Kidney glomerular epithelial cell (primary cell): ENCODE measurements around the gene MYL6.

ENCODE experiments used
- DNase-seq: peaks from one replicate; lab custom pipeline; 2025; lab: John Stamatoyannopoulos, UW

The MYL6 gene

DNA sequence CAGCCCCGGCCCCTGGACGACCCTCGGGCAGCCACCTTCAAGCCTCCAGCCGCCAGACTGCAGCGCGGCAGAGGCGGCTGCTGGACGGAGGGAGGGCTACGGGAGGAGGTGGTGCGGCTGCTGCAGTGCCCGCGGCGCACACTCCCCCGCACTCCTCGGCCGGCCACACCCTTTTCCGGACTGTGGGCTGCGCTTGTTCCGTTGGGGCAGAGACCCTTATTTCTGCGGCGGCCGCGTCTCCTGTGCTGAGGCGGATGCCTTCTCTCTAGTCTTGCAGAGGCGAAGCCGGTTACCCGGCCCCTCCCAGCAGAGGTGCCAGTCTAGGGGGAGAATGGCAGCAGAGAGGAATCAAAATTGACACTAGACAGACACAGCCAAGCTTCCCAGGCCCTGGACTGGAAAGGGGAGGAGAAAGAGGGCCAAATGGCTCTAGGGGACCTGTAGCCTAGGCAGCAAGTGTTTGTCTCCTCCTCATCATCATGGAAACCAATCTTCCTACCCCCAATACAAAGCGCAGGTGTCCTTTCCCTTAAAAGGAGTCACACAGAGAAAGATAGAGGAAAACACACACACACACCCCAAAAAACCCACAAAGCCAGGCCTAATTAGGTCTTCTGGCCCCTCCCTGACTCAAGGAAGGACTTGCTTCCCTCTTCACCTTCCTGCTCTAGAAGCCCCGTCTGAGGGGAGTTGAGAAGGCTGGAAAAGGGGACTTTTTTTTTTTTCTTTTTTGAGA, 28.8 kb upstream of the MYL6 start:
- peak; percentile 66 for DNase-seq

DNA sequence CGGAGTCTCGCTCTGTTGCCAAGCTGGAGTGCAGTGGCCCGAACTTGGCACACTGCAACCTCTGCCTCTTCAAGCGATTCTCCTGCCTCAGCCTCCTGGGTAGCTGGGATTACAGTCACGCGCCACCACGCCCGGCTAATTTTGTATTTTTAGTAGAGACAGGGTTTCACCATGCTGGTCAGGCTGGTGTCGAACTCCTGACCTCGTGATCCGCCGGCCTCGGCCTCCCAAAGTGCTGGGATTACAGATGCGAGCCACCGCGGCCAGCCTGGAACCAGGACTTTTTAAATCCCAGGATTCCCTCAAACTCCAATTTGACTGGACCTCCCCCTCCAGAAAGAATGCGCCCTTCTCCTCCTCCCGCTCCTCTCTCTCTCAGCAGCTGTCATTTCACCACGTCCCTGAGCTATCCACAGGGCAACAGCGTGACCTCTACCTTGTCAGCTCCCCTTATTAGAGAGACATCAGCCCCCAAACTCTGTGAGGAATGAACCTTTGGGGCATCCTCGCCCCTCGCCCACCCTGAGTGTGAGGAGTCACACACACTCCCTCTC, 28.1 kb upstream of the MYL6 start:
- no peak for DNase-seq

DNA sequence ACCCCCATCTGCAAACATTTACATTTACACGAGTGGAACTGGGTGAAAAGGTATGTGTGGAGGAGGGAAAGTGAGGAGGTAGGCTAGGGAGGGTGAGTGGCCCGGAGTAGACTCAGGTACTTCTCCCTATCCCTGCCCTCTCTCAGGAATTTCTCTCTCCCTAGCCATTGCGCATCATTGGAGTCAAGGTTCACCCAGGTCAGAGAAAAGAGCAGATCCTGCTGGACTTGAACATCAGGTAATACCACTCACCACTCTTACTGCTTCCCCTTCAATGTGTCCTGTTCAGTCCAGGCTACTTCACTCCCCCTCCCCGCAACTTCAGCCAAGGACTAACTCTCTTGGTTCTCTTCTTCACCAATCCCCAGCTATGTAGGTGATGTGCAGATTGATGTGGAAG, 27.3 kb upstream of the MYL6 start:
- DNase-seq: no peak

GRCh38 chr12:56134897-56135296, 23.3 kb upstream of the MYL6 start:
- DNase-seq: no peak

- DNase-seq: no peak
These were observed 20.1 kb upstream of the MYL6 start for GRCh38 chr12:56137853-56138571.

DNA sequence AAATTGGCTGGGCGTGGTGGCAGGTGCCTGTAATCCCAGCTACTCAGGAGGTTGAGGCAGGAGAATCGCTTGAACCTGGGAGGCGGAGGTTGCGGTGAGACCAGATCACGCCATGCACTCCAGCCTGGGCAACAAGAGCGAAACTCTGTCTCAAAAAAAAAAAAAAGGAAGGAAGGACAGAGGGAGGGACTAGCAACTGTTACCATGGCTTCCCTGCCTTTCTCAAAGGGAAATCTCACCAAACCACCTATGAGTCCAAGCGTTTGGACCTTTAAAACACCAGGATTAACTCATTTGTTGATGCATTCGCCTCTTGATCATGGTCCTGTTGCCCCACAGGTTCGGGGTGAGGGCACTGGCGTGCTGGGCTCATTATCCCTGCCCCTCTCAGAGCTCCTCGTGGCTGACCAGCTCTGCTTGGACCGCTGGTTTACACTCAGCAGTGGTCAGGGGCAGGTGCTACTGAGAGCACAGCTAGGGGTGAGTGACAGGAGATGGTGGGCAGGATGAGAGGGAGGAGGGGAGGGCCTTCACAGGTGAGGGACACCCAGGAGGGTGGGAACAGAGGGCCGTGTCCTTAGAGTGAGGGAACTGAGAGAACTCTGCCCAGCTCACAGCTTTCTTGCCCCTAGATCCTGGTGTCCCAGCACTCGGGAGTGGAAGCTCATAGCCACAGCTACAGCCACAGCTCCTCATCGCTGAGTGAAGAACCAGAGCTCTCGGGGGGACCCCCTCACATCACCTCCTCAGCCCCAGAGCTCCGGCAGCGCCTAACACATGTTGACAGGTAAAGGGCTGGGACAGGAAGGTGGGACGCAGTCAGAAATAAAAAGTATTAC, 16.0 kb upstream of the MYL6 start:
- DNase-seq: no peak

- DNase-seq: no peak
These were observed 14.9 kb upstream of the MYL6 start for GRCh38 chr12:56143217-56143616.

DNA sequence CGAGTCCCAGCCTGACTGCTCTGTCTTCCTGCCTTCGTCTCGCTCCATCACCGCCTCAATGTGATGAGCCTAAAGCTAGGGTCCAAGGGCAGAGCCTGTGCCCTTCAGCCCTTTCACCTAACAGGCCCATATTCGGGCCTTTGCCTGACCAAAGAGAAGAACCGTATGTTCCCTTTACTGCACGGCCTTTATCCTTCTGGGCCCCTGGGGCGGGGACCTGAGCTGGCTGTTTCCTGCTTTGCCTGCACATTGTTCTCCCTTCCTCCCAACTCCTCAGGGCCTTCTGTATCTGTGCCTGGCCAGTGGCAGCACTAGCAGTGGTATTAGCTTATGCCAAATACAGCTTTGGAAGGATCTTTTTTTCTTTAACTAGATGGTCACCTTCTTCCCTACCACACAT, 14.3 kb upstream of the MYL6 start:
- DNase-seq: no peak

DNA sequence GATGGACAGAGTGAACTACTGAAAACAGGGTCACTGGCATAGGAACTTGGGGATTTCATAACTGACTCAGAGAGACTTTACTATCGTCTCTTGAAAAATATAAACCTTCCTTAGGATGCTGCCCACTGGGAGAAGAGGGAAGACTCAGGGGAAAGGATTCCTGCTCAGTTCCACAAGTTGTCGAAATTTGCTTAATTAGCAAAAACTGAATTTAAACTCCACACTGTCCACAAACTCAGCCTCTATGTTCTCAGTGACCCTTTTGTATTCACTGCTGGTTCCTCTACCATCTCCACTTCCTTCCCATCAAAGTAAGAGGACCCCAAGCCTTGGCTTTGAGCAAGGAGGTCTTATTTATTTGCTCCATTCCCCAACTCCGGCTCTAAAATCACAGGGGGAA, 12.9 kb upstream of the MYL6 start:
- no peak for DNase-seq

DNA sequence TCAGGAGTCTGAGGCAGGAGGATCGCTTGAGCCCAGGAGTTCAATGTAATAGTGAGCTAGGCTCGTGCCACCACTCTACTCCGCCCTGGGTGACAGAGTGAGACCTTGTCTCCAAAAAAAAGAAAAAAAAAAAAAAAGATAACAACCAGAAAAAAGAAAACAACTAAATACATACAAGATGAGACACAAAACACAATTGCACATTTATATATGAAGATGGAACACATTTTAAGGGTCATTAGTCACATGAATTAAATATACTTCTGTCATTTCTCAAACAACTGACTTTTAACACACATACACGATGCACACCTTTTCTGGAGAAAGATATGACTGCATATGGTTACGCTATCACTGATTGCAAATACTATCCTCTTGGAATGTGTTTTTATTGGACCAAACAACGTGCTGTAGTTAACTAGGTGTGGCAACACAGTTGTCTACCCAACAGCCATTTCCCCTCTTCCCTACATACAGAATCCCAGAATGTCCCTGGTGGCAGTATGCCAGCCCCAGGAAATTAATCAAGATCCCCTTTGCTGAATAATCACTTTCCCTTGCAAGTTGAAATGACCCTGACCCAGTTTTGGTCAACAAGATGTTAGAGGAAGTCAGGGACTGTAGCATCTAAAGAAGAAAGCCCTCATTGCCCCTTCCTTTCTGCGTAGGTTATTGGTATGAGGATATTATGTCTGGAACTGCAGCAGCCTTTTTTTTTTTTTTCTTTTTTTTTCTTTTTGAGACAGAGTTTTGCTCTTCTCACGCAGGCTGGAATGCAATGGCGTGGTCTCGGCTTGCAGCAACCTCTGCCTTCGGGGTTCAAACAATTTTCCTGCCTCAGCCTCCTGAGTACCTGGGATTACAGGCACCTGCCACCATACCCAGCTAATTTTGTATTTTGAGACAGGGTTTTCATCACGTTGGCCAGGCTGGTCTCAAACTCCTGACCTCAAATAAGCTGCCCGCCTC, 11.4 kb upstream of the MYL6 start:
- no peak for DNase-seq

- peak; percentile 43 for DNase-seq
These were observed 7.6 kb upstream of the MYL6 start for GRCh38 chr12:56150563-56150962.

DNA sequence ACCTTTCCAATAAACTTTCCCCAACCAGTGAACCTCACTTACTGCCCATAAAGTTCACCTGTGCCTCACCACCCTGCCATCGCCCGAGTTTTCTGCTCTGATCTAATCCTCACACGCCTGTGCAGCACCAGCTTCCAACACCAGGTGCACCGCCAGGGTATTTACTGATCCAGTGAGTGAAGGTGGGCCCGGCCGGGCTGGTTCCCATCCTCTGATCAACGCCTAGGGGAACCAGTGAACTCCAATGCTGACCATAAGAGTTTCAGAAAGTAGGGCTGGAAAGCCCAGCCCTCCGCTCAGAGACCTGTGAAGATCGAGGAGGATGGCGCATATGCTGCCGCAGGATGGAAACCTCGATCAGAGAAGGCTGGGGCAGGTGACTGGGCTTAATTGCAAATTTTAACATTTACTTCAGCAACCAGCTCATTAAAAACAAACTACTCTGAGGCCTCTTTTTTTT, 6.5 kb upstream of the MYL6 start:
- DNase-seq: peak; percentile 67

- peak; percentile 89 for DNase-seq
These were observed 5.9 kb upstream of the MYL6 start, which contains the start of gene MYL6B for GRCh38 chr12:56152132-56152755. TSS of gene MYL6B (plus strand) at chr12:56152587. CDS start at chr12:56153919, 1,332 bp downstream.

DNA sequence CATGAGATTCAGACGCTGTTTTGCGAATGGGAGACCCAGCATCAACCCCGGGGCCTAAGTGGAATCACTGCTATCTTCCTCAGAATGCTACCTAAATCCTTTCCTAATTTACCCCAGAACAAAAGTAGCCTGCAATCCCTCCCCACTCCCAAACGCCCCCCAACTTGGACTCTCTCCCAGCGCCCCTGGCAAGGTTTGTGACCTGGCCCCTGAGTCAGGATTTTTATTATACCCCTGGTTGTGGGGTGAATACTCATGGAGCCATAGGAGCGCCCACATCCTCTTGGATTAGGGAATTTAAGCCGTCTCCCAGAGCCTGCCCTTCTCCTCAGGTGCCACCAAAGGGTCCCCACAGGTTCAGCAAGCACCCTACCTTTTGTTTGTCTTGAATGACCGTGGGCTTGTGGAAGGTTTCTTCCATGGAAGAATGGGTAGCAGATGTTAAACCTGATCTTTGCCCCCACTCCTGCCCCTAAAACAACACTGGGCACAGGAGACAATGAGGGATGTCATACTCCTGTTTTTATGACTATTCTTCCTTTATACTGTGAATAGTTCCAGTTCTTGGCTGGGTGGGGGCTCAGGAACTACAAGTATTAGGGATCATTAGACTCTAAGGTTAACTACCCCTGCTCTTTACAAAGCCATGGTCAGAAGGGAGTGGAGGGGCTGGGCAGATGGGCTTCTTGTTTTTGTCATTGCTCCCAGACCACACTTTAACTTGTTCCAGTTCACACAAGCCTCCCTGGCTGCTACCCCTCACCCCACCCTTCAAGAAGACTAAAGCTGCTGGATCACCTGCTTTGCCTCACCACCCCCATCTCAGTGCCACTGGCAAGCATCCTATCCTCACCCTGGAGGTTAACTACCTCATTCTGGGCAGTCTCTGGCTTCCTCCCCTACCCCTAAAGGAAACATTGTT, 5.1 kb upstream of the MYL6 start:
- DNase-seq: no peak

- DNase-seq: no peak
These were observed 4.5 kb upstream of the MYL6 start for GRCh38 chr12:56153678-56154065.

DNA sequence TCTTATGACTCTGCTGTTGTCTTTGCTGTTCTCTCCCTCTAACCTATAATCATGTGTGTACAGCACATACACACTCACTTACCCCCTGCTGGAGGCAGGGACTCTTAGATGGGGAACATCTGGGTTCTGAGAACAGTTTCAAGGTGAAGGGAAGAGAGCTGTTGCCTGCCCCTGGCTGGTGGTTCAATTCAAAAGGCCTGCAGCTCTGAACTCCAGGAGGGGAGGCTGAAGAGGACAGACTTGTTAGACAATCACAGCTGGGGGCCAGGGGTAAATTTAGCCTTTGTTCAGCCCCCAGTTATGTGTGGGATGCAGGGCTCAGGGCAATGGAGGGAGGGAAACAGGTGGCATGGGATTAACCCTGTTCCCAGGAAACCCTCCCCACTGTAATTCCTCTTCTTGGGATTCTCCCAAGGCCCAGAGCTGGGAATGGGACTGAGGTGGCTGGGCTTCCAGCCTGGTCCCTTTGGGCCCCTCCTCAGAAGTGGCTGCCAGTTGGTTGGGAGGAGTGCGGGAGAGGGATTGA, 3.9 kb upstream of the MYL6 start:
- DNase-seq: no peak

DNA sequence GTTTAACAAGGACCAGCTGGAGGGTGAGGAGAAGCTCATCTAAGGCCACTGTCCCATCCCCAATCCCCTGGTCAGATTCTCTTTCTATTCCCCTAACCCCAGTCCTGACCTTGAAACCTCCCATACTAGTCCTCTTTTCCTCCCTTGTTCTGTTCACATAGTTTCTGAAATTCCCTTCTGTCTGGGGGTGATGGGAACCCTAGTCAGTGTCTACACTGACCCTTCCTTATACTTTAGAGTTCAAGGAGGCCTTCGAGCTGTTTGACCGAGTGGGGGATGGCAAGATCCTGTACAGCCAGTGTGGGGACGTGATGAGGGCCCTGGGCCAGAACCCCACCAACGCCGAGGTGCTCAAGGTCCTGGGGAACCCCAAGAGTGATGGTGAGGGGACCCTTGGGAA, 3.3 kb upstream of the MYL6 start:
- no peak for DNase-seq

GRCh38 chr12:56155256-56155845, 2.8 kb upstream of the MYL6 start:
- no peak for DNase-seq
